WERI-Rb-1 (cell line): ENCODE measurements around the gene ABLIM2.
"Not testable (repeated sequence)": the region's sequence is repeated elsewhere in the genome, so short reads cannot be mapped to it uniquely, and the experiment has no call there.

Experiments
- DNase-seq: peaks from one replicate; pipeline ENCODE4 v3.0.0-alpha.2; 2020
- H3K27ac ChIP-seq: fragments of 250-450 bp; sonication (Bioruptor Pico); 2 replicates; pipeline ENCODE4 v1.5.1; 2020; ENCODE audit warnings: mild to moderate bottlenecking, moderate library complexity
- H3K27me3 ChIP-seq: fragments of 250-450 bp; sonication (Bioruptor Pico); 2 replicates; pipeline ENCODE4 v1.5.1; 2021; ENCODE audit warnings: mild to moderate bottlenecking, low read depth, moderate library complexity; ENCODE audit not compliant: insufficient read depth, severe bottlenecking
- H3K36me3 ChIP-seq: fragments of 250-450 bp; sonication (Bioruptor Pico); 2 replicates; pipeline ENCODE4 v1.5.1; 2020; ENCODE audit warnings: mild to moderate bottlenecking, moderate library complexity
- H3K4me3 ChIP-seq: 2 replicates; pipeline ENCODE4 v1.5.1; 2011; ENCODE audit warnings: low read depth, mild to moderate bottlenecking, control low read depth, low read length
- H3K9me3 ChIP-seq: fragments of 250-450 bp; sonication (Bioruptor Pico); 2 replicates; pipeline ENCODE4 v1.5.1; 2021; ENCODE audit warnings: mild to moderate bottlenecking, moderate library complexity; ENCODE audit not compliant: severe bottlenecking
- CTCF ChIP-seq: IDR thresholded peaks from 2 replicates; pipeline ENCODE4 v1.5.1; 2011; ENCODE audit warnings: low read depth, mild to moderate bottlenecking, control low read depth, inconsistent platforms, low read length

ABLIM2 gene

GRCh38 chr4:7924570-7924969 is 234.0 kb downstream of the ABLIM2 start:
- Histone ChIP-seq H3K27ac (no peak overlapping the region), H3K9me3 (no peaks in the 10 kb centered on the region), H3K4me3 (no peak overlapping the region), H3K27me3 (no peaks in the 10 kb centered on the region), H3K36me3 (no peaks in the 10 kb centered on the region)
- no peak for TF ChIP-seq CTCF
- no peak for DNase-seq

GRCh38 chr4:7924163-7924562 is 234.4 kb downstream of the ABLIM2 start:
- no peak overlapping the region for H3K27ac ChIP-seq
- no peaks in the 10 kb centered on the region for H3K36me3 ChIP-seq
- no peaks in the 10 kb centered on the region for H3K27me3 ChIP-seq
- TF ChIP-seq CTCF, result no peak
- H3K4me3 ChIP-seq, result no peak overlapping the region
- no peak for DNase-seq
- no peaks in the 10 kb centered on the region for H3K9me3 ChIP-seq

GRCh38 chr4:7922466-7922865 is 236.1 kb downstream of the ABLIM2 start:
- H3K27me3 ChIP-seq, result no peaks in the 10 kb centered on the region
- no peak for TF ChIP-seq CTCF
- H3K27ac ChIP-seq, result no peak overlapping the region

GRCh38 chr4:7918981-7919380 is 239.6 kb downstream of the ABLIM2 start:
- Histone ChIP-seq H3K4me3 (no peak overlapping the region), H3K9me3 (no peaks in the 10 kb centered on the region), H3K36me3 (no peaks in the 10 kb centered on the region), H3K27me3 (no peaks in the 10 kb centered on the region), H3K27ac (no peak overlapping the region)
- DNase-seq, result no peak
- no peak for TF ChIP-seq CTCF

More at GRCh38 chr4:7922466-7922865, 236.1 kb downstream of the ABLIM2 start:
- no peak for DNase-seq
- Histone ChIP-seq H3K4me3 (no peak overlapping the region), H3K9me3 (no peaks in the 10 kb centered on the region), H3K36me3 (no peaks in the 10 kb centered on the region)

GRCh38 chr4:7918187-7918586 is 240.4 kb downstream of the ABLIM2 start:
- not testable (repeated sequence) for H3K27ac ChIP-seq, H3K4me3 ChIP-seq, H3K36me3 ChIP-seq

GRCh38 chr4:7917669-7918068 is 240.9 kb downstream of the ABLIM2 start:
- no peak for DNase-seq
- H3K36me3 ChIP-seq, result no peaks in the 10 kb centered on the region
- H3K27me3 ChIP-seq, result no peaks in the 10 kb centered on the region
- no peaks in the 10 kb centered on the region for H3K9me3 ChIP-seq
- TF ChIP-seq CTCF, result peak; percentile 26; the same call in 1 of the 2 replicates
- H3K27ac ChIP-seq, result no peak overlapping the region
- H3K4me3 ChIP-seq, result no peak overlapping the region

More at GRCh38 chr4:7918187-7918586, 240.4 kb downstream of the ABLIM2 start:
- not testable (repeated sequence) for H3K27me3 ChIP-seq, DNase-seq, H3K9me3 ChIP-seq
